Measurements from ENCODE around the gene ITGA3.

Gene ITGA3

DNA sequence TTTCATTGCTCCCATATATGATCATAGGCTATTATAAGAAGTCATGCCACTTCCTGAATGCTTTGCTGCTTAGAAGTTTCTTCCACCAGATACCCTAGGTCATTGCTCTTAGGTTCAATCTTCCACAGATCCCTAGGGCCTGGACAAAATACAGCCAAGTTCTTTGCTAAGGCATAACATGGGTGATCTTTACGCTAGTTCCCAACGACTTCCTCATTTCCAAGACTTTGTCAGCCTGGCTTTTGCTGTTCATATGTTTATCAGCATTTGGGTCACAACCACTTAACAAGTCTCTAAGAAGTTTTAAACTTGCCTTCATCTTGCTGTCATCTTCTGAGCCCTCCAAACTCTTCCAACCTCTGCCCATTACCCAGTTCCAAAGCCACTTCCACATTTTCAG lies 40.8 kb upstream of the ITGA3 start:
- Histone ChIP-seq H3K27me3 (ENCODE audit: control insufficient read depth, insufficient read depth, low read length) (no peaks in the 10 kb centered on the region), H3K4me3 (ENCODE audit: low read depth, low read length) (no peak overlapping the region), H2AFZ (no peak overlapping the region), H3K9me3 (ENCODE audit: control insufficient read depth, low read length) (no peaks in the 10 kb centered on the region), H3K79me2 (no peaks in the 10 kb centered on the region), H3K27ac (no peak overlapping the region), H3K36me3 (ENCODE audit: control insufficient read depth, insufficient read depth, low read length) (no peaks in the 10 kb centered on the region), H3K4me2 (ENCODE audit: low read length) (no peak overlapping the region), H3K4me1 (no peaks in the 10 kb centered on the region), H3K9ac (no peak overlapping the region)
- TF ChIP-seq, protein P1, sequence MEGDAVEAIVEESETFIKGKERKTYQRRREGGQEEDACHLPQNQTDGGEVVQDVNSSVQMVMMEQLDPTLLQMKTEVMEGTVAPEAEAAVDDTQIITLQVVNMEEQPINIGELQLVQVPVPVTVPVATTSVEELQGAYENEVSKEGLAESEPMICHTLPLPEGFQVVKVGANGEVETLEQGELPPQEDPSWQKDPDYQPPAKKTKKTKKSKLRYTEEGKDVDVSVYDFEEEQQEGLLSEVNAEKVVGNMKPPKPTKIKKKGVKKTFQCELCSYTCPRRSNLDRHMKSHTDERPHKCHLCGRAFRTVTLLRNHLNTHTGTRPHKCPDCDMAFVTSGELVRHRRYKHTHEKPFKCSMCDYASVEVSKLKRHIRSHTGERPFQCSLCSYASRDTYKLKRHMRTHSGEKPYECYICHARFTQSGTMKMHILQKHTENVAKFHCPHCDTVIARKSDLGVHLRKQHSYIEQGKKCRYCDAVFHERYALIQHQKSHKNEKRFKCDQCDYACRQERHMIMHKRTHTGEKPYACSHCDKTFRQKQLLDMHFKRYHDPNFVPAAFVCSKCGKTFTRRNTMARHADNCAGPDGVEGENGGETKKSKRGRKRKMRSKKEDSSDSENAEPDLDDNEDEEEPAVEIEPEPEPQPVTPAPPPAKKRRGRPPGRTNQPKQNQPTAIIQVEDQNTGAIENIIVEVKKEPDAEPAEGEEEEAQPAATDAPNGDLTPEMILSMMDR (IDR thresholded peaks at IDR 0.05) = no peak

DNA sequence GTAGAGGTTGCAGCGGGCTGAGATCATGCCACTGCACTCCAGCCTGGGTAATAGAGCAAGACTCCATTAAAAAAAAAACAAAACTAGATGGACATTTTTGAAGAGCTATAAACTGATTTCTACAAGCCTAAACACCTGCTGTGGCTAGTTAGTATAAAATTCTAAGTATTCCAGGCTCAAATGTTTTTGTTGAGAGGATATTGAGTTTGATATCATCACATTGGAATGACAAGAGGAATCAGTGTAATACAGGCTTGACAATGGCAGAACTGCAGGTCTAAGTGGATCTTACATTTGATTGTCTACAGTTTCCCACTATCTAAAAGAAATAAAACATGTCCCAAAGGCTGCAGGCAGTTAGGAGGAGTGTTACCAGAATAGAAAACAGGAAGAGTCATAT lies 37.0 kb upstream of the ITGA3 start:
- H3K36me3 ChIP-seq (ENCODE audit: control insufficient read depth, insufficient read depth, low read length) = no peaks in the 10 kb centered on the region
- no peaks in the 10 kb centered on the region for H3K9me3 ChIP-seq (ENCODE audit: control insufficient read depth, low read length)
- H3K79me2 ChIP-seq = peaks cover 2% of the 10 kb centered on the region
- no peaks in the 10 kb centered on the region for H3K27me3 ChIP-seq (ENCODE audit: control insufficient read depth, insufficient read depth, low read length)
- TF ChIP-seq, protein P1 (IDR thresholded peaks at IDR 0.05) = no peak
- no peak overlapping the region for H3K27ac ChIP-seq
- no peak overlapping the region for H2AFZ ChIP-seq
- H3K4me3 ChIP-seq (ENCODE audit: low read depth, low read length) = no peak overlapping the region
- no peak overlapping the region for H3K9ac ChIP-seq
- no peaks in the 10 kb centered on the region for H3K4me1 ChIP-seq
- no peak overlapping the region for H3K4me2 ChIP-seq (ENCODE audit: low read length)

- Histone ChIP-seq H3K27ac (no peak overlapping the region), H3K4me2 (ENCODE audit: low read length) (no peak overlapping the region), H3K36me3 (ENCODE audit: control insufficient read depth, insufficient read depth, low read length) (no peaks in the 10 kb centered on the region), H3K9ac (no peak overlapping the region), H3K4me3 (ENCODE audit: low read depth, low read length) (no peak overlapping the region), H3K27me3 (ENCODE audit: control insufficient read depth, insufficient read depth, low read length) (no peaks in the 10 kb centered on the region), H3K79me2 (peaks cover 2% of the 10 kb centered on the region), H2AFZ (no peak overlapping the region), H3K4me1 (no peaks in the 10 kb centered on the region), H3K9me3 (ENCODE audit: control insufficient read depth, low read length) (no peaks in the 10 kb centered on the region)
- TF ChIP-seq, protein P1 (IDR thresholded peaks at IDR 0.05) = no peak
Measured at GRCh38 chr17:50020841-50021599, 34.9 kb upstream of the ITGA3 start.

DNA sequence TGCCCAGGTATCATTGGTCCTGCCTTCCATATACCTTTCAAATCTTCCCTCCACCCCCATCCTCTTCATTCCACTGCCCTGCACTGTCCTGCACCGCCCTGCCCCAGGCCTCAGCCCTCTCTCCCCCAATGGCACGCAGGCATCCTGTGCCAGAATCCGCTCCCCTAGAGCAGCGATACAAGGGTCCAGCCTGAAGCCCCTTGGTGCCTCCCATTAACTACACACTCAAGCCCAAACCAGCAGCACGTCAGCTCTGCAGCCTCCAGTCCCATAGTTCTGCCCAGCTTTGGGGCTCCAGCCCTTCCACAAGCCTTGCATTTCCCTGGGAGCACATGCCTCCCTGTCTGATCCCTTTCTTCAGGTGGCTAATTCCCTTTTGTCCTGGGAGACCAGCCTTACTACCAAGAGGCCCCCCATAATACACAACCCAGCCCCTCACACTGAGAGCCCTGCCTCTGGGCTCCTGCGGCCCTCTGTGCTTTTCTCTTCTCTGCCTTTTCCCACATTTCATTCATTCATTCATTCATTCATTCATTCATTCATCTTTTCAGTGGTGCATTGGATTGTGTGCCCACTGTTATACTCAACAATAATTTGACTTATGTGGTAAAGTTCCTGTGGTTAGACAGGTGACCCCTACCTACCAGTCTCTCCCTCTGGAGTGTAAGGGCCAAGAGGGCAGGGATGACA lies 34.1 kb upstream of the ITGA3 start:
- H3K9me3 ChIP-seq (ENCODE audit: control insufficient read depth, low read length) = no peaks in the 10 kb centered on the region
- no peak overlapping the region for H3K9ac ChIP-seq
- H3K27ac ChIP-seq = no peak overlapping the region
- TF ChIP-seq, protein P1 (IDR thresholded peaks at IDR 0.05) = no peak
- H3K4me3 ChIP-seq (ENCODE audit: low read depth, low read length) = no peak overlapping the region
- H2AFZ ChIP-seq = no peak overlapping the region
- H3K79me2 ChIP-seq = peaks cover 2% of the 10 kb centered on the region
- no peaks in the 10 kb centered on the region for H3K36me3 ChIP-seq (ENCODE audit: control insufficient read depth, insufficient read depth, low read length)
- H3K4me1 ChIP-seq = no peaks in the 10 kb centered on the region
- H3K4me2 ChIP-seq (ENCODE audit: low read length) = no peak overlapping the region
- H3K27me3 ChIP-seq (ENCODE audit: control insufficient read depth, insufficient read depth, low read length) = no peaks in the 10 kb centered on the region

Data from parathyroid adenoma (tissue), 2 donors.